ENCODE measurements around the gene CMIP. TPM values are rescaled to one million over a fixed set of nuclear protein-coding genes. Genes with fewer than 3 reads are reported as not detected.

The CMIP gene
- polyA plus RNA-seq, 1 of the 3 experiments (the other 2 are of a cell fraction) = 5.4 TPM

DNA sequence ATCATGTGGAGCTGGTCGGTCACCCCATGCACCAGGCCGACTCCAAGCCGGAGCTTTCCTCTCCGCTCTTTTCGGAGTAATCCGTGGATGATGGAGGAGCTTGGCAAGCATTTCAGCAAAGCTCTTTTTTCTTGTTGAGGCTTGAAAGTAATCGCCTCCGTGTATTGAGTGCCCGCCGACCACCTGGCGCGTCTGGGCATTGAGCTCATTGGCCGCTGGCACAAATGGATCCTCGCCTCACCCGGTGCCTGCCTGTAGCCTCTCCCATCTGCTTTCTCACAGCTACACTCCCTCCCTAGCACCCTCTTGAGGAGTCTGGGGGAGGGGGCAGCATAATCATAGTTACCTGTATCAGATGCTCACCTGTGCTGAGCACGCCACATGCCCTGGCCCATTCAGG is 148.9 kb downstream of the CMIP start:
- DNase-seq = no peak
- H2AFZ ChIP-seq (ENCODE audit: low read depth) = no peak overlapping the region
- H3K27ac ChIP-seq (ENCODE audit: low read depth in 2 of 2, low read length in 1 of 2) = no peak overlapping the region
- ChIA-PET CTCF (interaction anchor here (1.0 kb wide), 1 partner anchor 9 kb away, joined by 3 read pairs; no protein-coding TSS in a partner anchor), POLR2A (no interaction called here)
- H3K9me3 ChIP-seq = no peaks in the 10 kb centered on the region
- WGBS (ENCODE audit: low lambda C conversion rate) = 96% methylated on average over 16 of the region's 16 CpGs
- H3K36me3 ChIP-seq (replicated peaks in 1 of 2; ENCODE audit: control insufficient read depth in 1 of 2, insufficient read depth in 2 of 2, low read length in 1 of 2) = no peaks in the 10 kb centered on the region
- no peak overlapping the region for H3K4me2 ChIP-seq
- H3K79me2 ChIP-seq (ENCODE audit: insufficient read depth) = no peaks in the 10 kb centered on the region
- H3K4me1 ChIP-seq (ENCODE audit: control insufficient read depth in 1 of 2, insufficient read depth in 2 of 2, low read depth in 1 of 2, low read length in 1 of 2) = peaks cover 0 to 5% of the 10 kb centered on the region in 2 experiments; a peak in 1 of 4 replicates
- no peak overlapping the region for H3K9ac ChIP-seq
- no peaks in the 10 kb centered on the region for H3K9me2 ChIP-seq
- H3K27me3 ChIP-seq (ENCODE audit: insufficient read depth) = no peaks in the 10 kb centered on the region
- H4K20me1 ChIP-seq (ENCODE audit: insufficient read depth) = 0 out of 2 replicates have a peak, but pooled peaks cover 3% of the 10 kb centered on the region
- no peak overlapping the region for H3K4me3 ChIP-seq (ENCODE audit: low read depth in 2 of 2, low read length in 1 of 2)
- H3F3A ChIP-seq (replicated peaks; ENCODE audit: insufficient read depth) = no peaks in the 10 kb centered on the region
- TF ChIP-seq TAF1 (IDR thresholded peaks at IDR 0.05; ENCODE audit: borderline replicate concordance, low read depth, low read length) = no peak
- no peak for TF ChIP-seq TCF12 (IDR thresholded peaks at IDR 0.05)
- no peak for TF ChIP-seq MXI1 (IDR thresholded peaks at IDR 0.05; ENCODE audit: low read depth, low read length)
- TF ChIP-seq ELF1 (IDR thresholded peaks at IDR 0.05) = no peak
- no peak for TF ChIP-seq POLR2AphosphoS5 (IDR thresholded peaks at IDR 0.05; ENCODE audit: low read depth, low read length)
- no peak for TF ChIP-seq MEF2A (IDR thresholded peaks at IDR 0.05; ENCODE audit: borderline replicate concordance, low read depth)
- TF ChIP-seq, protein P1, sequence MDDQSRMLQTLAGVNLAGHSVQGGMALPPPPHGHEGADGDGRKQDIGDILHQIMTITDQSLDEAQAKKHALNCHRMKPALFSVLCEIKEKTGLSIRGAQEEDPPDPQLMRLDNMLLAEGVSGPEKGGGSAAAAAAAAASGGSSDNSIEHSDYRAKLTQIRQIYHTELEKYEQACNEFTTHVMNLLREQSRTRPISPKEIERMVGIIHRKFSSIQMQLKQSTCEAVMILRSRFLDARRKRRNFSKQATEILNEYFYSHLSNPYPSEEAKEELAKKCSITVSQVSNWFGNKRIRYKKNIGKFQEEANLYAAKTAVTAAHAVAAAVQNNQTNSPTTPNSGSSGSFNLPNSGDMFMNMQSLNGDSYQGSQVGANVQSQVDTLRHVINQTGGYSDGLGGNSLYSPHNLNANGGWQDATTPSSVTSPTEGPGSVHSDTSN (IDR thresholded peaks at IDR 0.05) = no peak

DNA sequence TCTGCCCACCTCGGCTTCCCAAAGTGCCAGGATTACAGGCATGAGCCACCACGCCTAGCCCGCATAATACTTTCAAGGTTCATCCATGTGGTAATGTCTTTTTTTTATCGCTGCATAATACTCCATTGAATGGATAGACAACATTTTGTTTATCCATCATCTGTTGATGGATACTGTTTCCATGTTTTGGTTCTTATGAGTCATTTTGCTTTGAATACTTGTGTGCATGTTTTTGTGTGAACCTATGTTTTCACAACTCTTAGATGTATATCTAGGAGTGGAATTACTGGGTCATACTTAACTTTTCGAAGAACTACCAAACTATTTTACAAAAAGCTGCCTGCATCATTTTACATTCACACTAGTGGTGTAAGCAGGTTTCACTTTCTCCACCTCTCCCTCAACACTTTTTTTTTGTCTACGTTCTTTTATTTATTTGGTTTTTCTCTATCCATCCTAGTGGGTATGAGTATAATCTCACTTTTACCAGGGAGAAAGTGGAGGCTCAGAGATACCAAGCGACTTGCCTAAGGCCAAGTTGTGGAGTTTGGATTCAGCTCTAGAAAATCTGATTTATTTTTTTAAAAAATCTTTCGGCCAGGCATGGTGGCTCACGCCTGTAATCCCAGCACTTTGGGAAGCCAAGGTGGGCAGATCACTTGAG is 151.2 kb downstream of the CMIP start:
- Histone ChIP-seq H3K36me3 (replicated peaks in 1 of 2; ENCODE audit: control insufficient read depth in 1 of 2, insufficient read depth in 2 of 2, low read length in 1 of 2) (no peaks in the 10 kb centered on the region), H2AFZ (ENCODE audit: low read depth) (no peak overlapping the region), H3F3A (replicated peaks; ENCODE audit: insufficient read depth) (peaks cover 7% of the 10 kb centered on the region), H4K20me1 (ENCODE audit: insufficient read depth) (0 out of 2 replicates have a peak, but pooled peaks cover 11% of the 10 kb centered on the region), H3K9ac (no peak overlapping the region), H3K27me3 (ENCODE audit: insufficient read depth) (no peaks in the 10 kb centered on the region), H3K9me3 (no peaks in the 10 kb centered on the region), H3K4me3 (ENCODE audit: low read depth in 2 of 2, low read length in 1 of 2) (no peak overlapping the region), H3K9me2 (no peaks in the 10 kb centered on the region), H3K4me1 (ENCODE audit: control insufficient read depth in 1 of 2, insufficient read depth in 2 of 2, low read depth in 1 of 2, low read length in 1 of 2) (peaks cover 5 to 14% of the 10 kb centered on the region in 2 experiments; a peak in 2 of 4 replicates), H3K4me2 (no peak overlapping the region), H3K27ac (ENCODE audit: low read depth in 2 of 2, low read length in 1 of 2) (no peak overlapping the region), H3K79me2 (ENCODE audit: insufficient read depth) (no peaks in the 10 kb centered on the region)
- DNase-seq = no peak
- WGBS (ENCODE audit: low lambda C conversion rate) = 96% methylated on average over 9 of the region's 9 CpGs
- POLR2A ChIA-PET = no interaction called here
- no peak for TF ChIP-seq RXRA (IDR thresholded peaks at IDR 0.05; ENCODE audit: borderline replicate concordance, low read depth)
- TF ChIP-seq, protein P2, sequence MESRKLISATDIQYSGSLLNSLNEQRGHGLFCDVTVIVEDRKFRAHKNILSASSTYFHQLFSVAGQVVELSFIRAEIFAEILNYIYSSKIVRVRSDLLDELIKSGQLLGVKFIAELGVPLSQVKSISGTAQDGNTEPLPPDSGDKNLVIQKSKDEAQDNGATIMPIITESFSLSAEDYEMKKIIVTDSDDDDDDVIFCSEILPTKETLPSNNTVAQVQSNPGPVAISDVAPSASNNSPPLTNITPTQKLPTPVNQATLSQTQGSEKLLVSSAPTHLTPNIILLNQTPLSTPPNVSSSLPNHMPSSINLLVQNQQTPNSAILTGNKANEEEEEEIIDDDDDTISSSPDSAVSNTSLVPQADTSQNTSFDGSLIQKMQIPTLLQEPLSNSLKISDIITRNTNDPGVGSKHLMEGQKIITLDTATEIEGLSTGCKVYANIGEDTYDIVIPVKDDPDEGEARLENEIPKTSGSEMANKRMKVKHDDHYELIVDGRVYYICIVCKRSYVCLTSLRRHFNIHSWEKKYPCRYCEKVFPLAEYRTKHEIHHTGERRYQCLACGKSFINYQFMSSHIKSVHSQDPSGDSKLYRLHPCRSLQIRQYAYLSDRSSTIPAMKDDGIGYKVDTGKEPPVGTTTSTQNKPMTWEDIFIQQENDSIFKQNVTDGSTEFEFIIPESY (IDR thresholded peaks at IDR 0.05; ENCODE audit: borderline replicate concordance, low read depth) = no peak
- TF ChIP-seq RCOR1 (IDR thresholded peaks at IDR 0.05; ENCODE audit: low read length) = no peak
- TF ChIP-seq, protein P3, sequence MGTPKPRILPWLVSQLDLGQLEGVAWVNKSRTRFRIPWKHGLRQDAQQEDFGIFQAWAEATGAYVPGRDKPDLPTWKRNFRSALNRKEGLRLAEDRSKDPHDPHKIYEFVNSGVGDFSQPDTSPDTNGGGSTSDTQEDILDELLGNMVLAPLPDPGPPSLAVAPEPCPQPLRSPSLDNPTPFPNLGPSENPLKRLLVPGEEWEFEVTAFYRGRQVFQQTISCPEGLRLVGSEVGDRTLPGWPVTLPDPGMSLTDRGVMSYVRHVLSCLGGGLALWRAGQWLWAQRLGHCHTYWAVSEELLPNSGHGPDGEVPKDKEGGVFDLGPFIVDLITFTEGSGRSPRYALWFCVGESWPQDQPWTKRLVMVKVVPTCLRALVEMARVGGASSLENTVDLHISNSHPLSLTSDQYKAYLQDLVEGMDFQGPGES (IDR thresholded peaks at IDR 0.05; ENCODE audit: low read depth, low read length) = no peak
- no peak for TF ChIP-seq GABPA (IDR thresholded peaks at IDR 0.05; ENCODE audit: low read depth)
- no peak for TF ChIP-seq ELF1 (IDR thresholded peaks at IDR 0.05)
- CTCF ChIA-PET = interaction anchor here (1.6 kb wide), 1 partner anchor 36 kb away, joined by 3 read pairs; no protein-coding TSS in a partner anchor

All from SK-N-SH (cell line).